ENCODE measurements around the gene CASP3.
A peak's percentile ranks its signal among the peaks of the same experiment; 100 is the strongest.
"Not testable (repeated sequence)": the region's sequence is repeated elsewhere in the genome, so short reads cannot be mapped to it uniquely, and the experiment has no call there.

Gene CASP3

GRCh38 chr4:184662236-184662635, 13.0 kb upstream of the CASP3 start:
- Histone ChIP-seq H3K4me1 (ENCODE audit: control insufficient read depth in 1 of 2, insufficient read depth in 2 of 2, low read length in 2 of 2) (no peaks in the 10 kb centered on the region), H3K27ac (ENCODE audit: low read length) (no peak overlapping the region), H3K27me3 (ENCODE audit: low read depth, low read length) (no peaks in the 10 kb centered on the region), H3K4me3 (ENCODE audit: low read depth in 1 of 2, low read length in 2 of 2) (no peak overlapping the region), H3K36me3 (ENCODE audit: control insufficient read depth in 1 of 2, insufficient read depth in 2 of 2, low read length in 2 of 2) (peaks cover 4 to 30% of the 10 kb centered on the region in 2 donors), H3K9me3 (ENCODE audit: control insufficient read depth in 1 of 2, low read length in 2 of 2) (no peaks in the 10 kb centered on the region)

DNA sequence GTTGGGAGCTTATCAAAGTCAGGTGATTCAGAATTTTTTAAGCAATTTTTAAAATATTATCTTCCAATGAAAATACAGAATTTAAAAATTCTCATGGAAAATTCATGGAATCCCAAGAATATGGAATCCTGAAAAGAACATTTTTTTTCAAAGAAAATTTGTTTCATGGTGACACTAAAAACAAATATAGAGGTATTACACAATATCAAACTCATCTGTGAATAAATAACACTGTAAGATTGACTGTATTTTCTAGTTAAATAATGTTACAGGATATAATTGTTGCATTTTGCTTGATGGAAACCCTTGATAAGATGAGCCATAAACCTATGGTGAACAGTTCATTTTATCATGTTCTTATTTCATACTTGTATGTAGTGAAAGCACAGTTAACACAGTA, 11.7 kb upstream of the CASP3 start:
- no peaks in the 10 kb centered on the region for H3K4me1 ChIP-seq (ENCODE audit: control insufficient read depth in 1 of 2, insufficient read depth in 2 of 2, low read length in 2 of 2)
- H3K9me3 ChIP-seq (ENCODE audit: control insufficient read depth in 1 of 2, low read length in 2 of 2) = no peaks in the 10 kb centered on the region
- no peak overlapping the region for H3K27ac ChIP-seq (ENCODE audit: low read length)
- H3K27me3 ChIP-seq (ENCODE audit: low read depth, low read length) = no peaks in the 10 kb centered on the region
- peaks cover 4 to 25% of the 10 kb centered on the region in 2 donors for H3K36me3 ChIP-seq (ENCODE audit: control insufficient read depth in 1 of 2, insufficient read depth in 2 of 2, low read length in 2 of 2)
- H3K4me3 ChIP-seq (ENCODE audit: low read depth in 1 of 2, low read length in 2 of 2) = no peak overlapping the region

DNA sequence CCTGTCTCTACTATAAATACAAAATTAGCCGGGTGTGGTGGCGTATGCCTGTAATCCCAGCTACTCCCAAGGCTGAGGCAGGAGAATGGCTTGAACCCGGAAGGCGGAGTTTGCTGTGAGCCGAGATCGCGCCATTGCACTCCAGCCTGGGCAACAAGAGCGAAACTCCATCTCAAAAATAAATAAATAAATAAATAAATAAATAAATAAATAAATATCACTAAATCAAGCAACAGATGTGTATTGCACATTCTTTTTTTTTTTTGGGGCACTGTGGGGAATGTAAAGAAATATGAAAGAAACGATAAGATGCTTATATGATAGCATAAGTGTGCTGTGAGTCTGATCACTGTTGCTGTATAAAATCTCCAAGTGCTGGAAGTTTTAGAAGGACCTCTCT, 8.6 kb upstream of the CASP3 start:
- not testable (repeated sequence) for H3K27ac ChIP-seq (ENCODE audit: low read length); H3K9me3 ChIP-seq (ENCODE audit: control insufficient read depth in 1 of 2, low read length in 2 of 2)
- peaks cover 4 to 21% of the 10 kb centered on the region in 2 donors for H3K36me3 ChIP-seq (ENCODE audit: control insufficient read depth in 1 of 2, insufficient read depth in 2 of 2, low read length in 2 of 2)

GRCh38 chr4:184657144-184657543, 7.9 kb upstream of the CASP3 start:
- Histone ChIP-seq H3K4me1 (ENCODE audit: control insufficient read depth in 1 of 2, insufficient read depth in 2 of 2, low read length in 2 of 2) (no peaks in the 10 kb centered on the region), H3K9me3 (ENCODE audit: control insufficient read depth in 1 of 2, low read length in 2 of 2) (no peaks in the 10 kb centered on the region), H3K27me3 (ENCODE audit: low read depth, low read length) (no peaks in the 10 kb centered on the region), H3K27ac (ENCODE audit: low read length) (no peak overlapping the region), H3K36me3 (ENCODE audit: control insufficient read depth in 1 of 2, insufficient read depth in 2 of 2, low read length in 2 of 2) (peaks cover 4 to 21% of the 10 kb centered on the region in 2 donors), H3K4me3 (ENCODE audit: low read depth in 1 of 2, low read length in 2 of 2) (no peak overlapping the region)

More for the DNA sequence above, 8.6 kb upstream of the CASP3 start:
- H3K4me3 ChIP-seq (ENCODE audit: low read depth in 1 of 2, low read length in 2 of 2); H3K27me3 ChIP-seq (ENCODE audit: low read depth, low read length); H3K4me1 ChIP-seq (ENCODE audit: control insufficient read depth in 1 of 2, insufficient read depth in 2 of 2, low read length in 2 of 2): not testable (repeated sequence)

DNA sequence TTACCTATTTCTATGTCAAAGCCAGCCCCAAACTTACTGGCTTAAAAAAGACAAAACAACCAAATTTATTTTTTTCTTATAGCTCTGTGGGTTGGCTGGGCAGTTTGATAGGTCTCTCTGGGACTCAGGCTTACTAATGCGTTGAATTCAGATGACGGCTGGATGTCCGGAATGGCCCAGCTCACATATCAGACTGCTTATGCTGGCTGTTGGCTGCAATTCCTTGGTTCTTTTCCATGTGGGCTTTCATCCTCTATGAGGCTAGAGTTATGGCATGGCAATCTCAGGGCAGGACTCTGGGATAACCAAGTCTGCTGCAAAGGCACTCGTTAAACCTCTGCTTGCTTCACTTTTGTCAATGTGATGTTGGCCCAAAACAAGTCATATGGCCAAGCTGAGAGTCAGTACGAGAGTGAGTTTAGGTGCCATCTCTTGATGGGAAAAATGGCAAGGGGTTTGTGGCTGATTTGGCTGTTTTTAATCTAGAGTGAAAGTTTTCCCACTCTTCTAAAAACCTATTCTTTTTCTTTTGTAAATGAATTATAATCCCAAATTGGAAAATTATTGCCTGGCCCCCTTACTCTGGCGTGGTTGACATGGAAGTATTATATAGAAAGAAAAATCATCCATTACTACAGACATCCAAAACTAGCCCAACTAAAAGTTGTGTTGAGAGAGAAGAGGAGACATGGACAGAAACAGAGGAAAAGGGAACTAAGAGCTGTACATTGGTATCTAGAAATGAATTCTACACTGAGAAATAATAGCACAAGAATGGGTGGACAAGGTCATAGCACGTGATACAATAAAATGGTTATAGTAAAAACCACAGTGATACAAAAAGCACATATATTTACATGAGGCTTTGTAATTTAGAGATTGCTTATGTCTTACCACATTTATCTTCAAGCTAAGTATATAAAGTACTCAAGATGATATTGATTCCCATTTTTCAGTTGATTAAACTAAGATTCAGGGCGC, 6.9 kb upstream of the CASP3 start:
- peaks cover 4 to 18% of the 10 kb centered on the region in 2 donors for H3K36me3 ChIP-seq (ENCODE audit: control insufficient read depth in 1 of 2, insufficient read depth in 2 of 2, low read length in 2 of 2)
- H3K4me1 ChIP-seq (ENCODE audit: control insufficient read depth in 1 of 2, insufficient read depth in 2 of 2, low read length in 2 of 2) = no peaks in the 10 kb centered on the region
- no peaks in the 10 kb centered on the region for H3K27me3 ChIP-seq (ENCODE audit: low read depth, low read length)
- no peaks in the 10 kb centered on the region for H3K9me3 ChIP-seq (ENCODE audit: control insufficient read depth in 1 of 2, low read length in 2 of 2)
- no peak overlapping the region for H3K4me3 ChIP-seq (ENCODE audit: low read depth in 1 of 2, low read length in 2 of 2)
- no peak overlapping the region for H3K27ac ChIP-seq (ENCODE audit: low read length)

DNA sequence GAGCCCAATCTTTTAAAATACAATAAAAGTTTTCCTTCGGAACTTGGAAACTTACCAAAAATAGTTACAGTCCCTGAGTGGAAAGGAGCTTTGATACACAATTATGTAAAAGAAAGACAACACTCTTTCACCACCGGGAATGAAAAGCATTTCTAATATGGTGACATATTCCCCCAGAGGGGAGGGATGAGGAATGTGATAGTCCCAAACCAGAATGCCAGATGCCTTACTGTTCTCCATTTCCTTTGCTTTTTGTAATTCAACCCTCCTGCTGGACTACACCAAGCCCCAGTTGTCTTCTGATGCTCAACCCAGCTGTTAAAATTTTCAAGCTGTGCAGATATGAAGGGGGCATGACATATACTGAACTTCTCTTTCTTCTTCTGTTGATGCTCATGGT, 4.4 kb upstream of the CASP3 start:
- Histone ChIP-seq H3K27me3 (ENCODE audit: low read depth, low read length) (no peaks in the 10 kb centered on the region), H3K4me3 (ENCODE audit: low read depth in 1 of 2, low read length in 2 of 2) (no peak overlapping the region), H3K36me3 (ENCODE audit: control insufficient read depth in 1 of 2, insufficient read depth in 2 of 2, low read length in 2 of 2) (peaks cover 0 to 6% of the 10 kb centered on the region in 2 donors), H3K9me3 (ENCODE audit: control insufficient read depth in 1 of 2, low read length in 2 of 2) (no peaks in the 10 kb centered on the region), H3K27ac (ENCODE audit: low read length) (no peak overlapping the region), H3K4me1 (ENCODE audit: control insufficient read depth in 1 of 2, insufficient read depth in 2 of 2, low read length in 2 of 2) (peaks cover 0 to 5% of the 10 kb centered on the region in 2 donors)

- peaks cover 4 to 13% of the 10 kb centered on the region in 2 donors for H3K4me1 ChIP-seq (ENCODE audit: control insufficient read depth in 1 of 2, insufficient read depth in 2 of 2, low read length in 2 of 2)
- H3K9me3 ChIP-seq (ENCODE audit: control insufficient read depth in 1 of 2, low read length in 2 of 2); H3K36me3 ChIP-seq (ENCODE audit: control insufficient read depth in 1 of 2, insufficient read depth in 2 of 2, low read length in 2 of 2); H3K4me3 ChIP-seq (ENCODE audit: low read depth in 1 of 2, low read length in 2 of 2); H3K27ac ChIP-seq (ENCODE audit: low read length); H3K27me3 ChIP-seq (ENCODE audit: low read depth, low read length): not testable (repeated sequence)
Observed at GRCh38 chr4:184652681-184653080, 3.4 kb upstream of the CASP3 start.

GRCh38 chr4:184651899-184652298, 2.7 kb upstream of the CASP3 start:
- no peaks in the 10 kb centered on the region for H3K27me3 ChIP-seq (ENCODE audit: low read depth, low read length)
- H3K4me1 ChIP-seq (ENCODE audit: control insufficient read depth in 1 of 2, insufficient read depth in 2 of 2, low read length in 2 of 2) = peaks cover 12 to 21% of the 10 kb centered on the region in 2 donors
- peaks cover 0 to 2% of the 10 kb centered on the region in 2 donors for H3K36me3 ChIP-seq (ENCODE audit: control insufficient read depth in 1 of 2, insufficient read depth in 2 of 2, low read length in 2 of 2)
- H3K9me3 ChIP-seq (ENCODE audit: control insufficient read depth in 1 of 2, low read length in 2 of 2) = no peaks in the 10 kb centered on the region
- H3K27ac ChIP-seq (ENCODE audit: low read length) = no peak overlapping the region
- no peak overlapping the region for H3K4me3 ChIP-seq (ENCODE audit: low read depth in 1 of 2, low read length in 2 of 2)

- Histone ChIP-seq H3K9me3 (ENCODE audit: control insufficient read depth in 1 of 2, low read length in 2 of 2) (no peaks in the 10 kb centered on the region), H3K4me1 (ENCODE audit: control insufficient read depth in 1 of 2, insufficient read depth in 2 of 2, low read length in 2 of 2) (peaks cover 21 to 36% of the 10 kb centered on the region in 2 donors), H3K36me3 (ENCODE audit: control insufficient read depth in 1 of 2, insufficient read depth in 2 of 2, low read length in 2 of 2) (no peaks in the 10 kb centered on the region), H3K27me3 (ENCODE audit: low read depth, low read length) (no peaks in the 10 kb centered on the region), H3K27ac (ENCODE audit: low read length) (peak overlapping the region; percentile 91), H3K4me3 (ENCODE audit: low read depth in 1 of 2, low read length in 2 of 2) (peak overlapping the region; percentile 87 to 88)
Observed at GRCh38 chr4:184649971-184650855, 966 bp upstream of the CASP3 start.

DNA sequence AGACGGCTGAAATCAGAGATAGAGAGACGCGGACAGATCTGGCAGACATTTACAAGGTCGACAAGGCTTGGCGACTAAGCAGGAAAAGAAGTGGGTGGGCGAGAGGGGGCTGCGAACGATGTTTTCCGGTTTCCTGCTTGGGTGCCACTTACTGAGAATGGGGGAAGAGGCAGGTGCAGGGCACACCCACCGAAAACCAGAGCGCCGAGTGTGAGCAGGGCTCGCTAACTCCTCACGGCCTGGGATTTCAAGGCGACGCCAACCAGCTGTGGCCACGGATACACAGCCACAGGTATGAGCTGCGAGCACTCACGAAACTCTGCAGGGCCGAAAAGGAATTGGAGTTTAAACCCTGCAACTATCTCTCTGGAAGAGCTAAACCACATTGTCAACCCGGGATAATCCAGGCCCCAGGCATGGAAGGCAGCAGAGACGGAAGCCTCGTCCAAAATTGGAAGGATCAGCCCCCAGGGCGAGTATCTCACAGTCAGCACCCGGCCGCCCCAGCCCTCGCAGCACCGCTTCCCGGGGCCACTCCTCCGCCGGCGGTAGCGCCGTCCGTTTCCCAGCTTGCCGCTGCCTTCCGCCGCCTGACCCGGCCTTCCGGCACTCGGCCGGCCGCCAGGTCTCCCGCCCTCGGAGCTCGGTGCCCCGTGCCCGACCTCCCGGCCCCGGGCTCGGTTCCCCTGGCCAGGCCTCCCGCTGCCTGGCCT, 778 bp downstream of the CASP3 start:
- Histone ChIP-seq H3K4me1 (ENCODE audit: control insufficient read depth in 1 of 2, insufficient read depth in 2 of 2, low read length in 2 of 2) (peaks cover 28 to 41% of the 10 kb centered on the region in 2 donors), H3K27ac (ENCODE audit: low read length) (peak overlapping the region; percentile 73), H3K4me3 (ENCODE audit: low read depth in 1 of 2, low read length in 2 of 2) (peak overlapping the region; percentile 87 to 91), H3K27me3 (ENCODE audit: low read depth, low read length) (no peaks in the 10 kb centered on the region), H3K36me3 (ENCODE audit: control insufficient read depth in 1 of 2, insufficient read depth in 2 of 2, low read length in 2 of 2) (no peaks in the 10 kb centered on the region), H3K9me3 (ENCODE audit: control insufficient read depth in 1 of 2, low read length in 2 of 2) (no peaks in the 10 kb centered on the region)

DNA sequence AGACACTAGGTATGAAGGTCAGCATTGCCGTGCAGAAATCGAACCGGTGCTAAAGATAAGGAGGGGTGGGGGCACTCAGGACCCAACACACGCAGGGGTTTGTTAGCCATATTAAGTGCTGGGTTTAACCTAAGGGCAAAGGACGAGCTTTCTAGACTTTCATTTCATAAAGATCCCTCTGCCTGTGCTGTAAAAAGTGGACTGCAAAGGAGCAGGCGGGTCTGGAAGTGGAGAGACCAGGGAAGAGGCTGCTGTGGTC, 1.3 kb downstream of the CASP3 start:
- Histone ChIP-seq H3K4me1 (ENCODE audit: control insufficient read depth in 1 of 2, insufficient read depth in 2 of 2, low read length in 2 of 2) (peaks cover 28 to 41% of the 10 kb centered on the region in 2 donors), H3K9me3 (ENCODE audit: control insufficient read depth in 1 of 2, low read length in 2 of 2) (no peaks in the 10 kb centered on the region), H3K4me3 (ENCODE audit: low read depth in 1 of 2, low read length in 2 of 2) (peak overlapping the region; percentile 87 to 91), H3K36me3 (ENCODE audit: control insufficient read depth in 1 of 2, insufficient read depth in 2 of 2, low read length in 2 of 2) (no peaks in the 10 kb centered on the region), H3K27me3 (ENCODE audit: low read depth, low read length) (no peaks in the 10 kb centered on the region), H3K27ac (ENCODE audit: low read length) (peak overlapping the region; percentile 73)

Data from muscle layer of duodenum (tissue), 2 donors.